Gastroesophageal sphincter (tissue), 4 donors: ENCODE results near the gene PPP6R3. TPM values are rescaled to one million over a fixed set of nuclear protein-coding genes. Genes with fewer than 3 reads are reported as not detected.
A peak's percentile ranks its signal among the peaks of the same experiment; 100 is the strongest.

Source experiments
- ATAC-seq: fragments of 150-250 bp; one replicate; pipeline ENCODE4 v1.9.1; 2016; ENCODE audit warnings: mild to moderate bottlenecking, moderate library complexity
- H3K27ac ChIP-seq, 4 donors: fragments of 200-600 bp; sonication (generic) in 3 of 4; 1 replicate in 3 of 4; 2 replicates in 1 of 4; pipeline ENCODE4 v1.5.1; 2016 to 2019
- H3K27me3 ChIP-seq: fragments of 200-600 bp; sonication (generic); one replicate; pipeline ENCODE4 v1.5.1; 2019
- H3K36me3 ChIP-seq, 2 donors: fragments of 200-600 bp; sonication (generic); one replicate each; pipeline ENCODE4 v1.5.1; 2019; ENCODE audit warnings: control low read depth in 1 of 2
- H3K4me1 ChIP-seq, 3 donors: fragments of 200-600 bp; sonication (generic); 1 replicate in 2 of 3; 2 replicates in 1 of 3; pipeline ENCODE4 v1.5.1; 2016 to 2019; ENCODE audit warnings: control low read depth in 2 of 3
- H3K4me3 ChIP-seq, 2 donors: fragments of 200-600 bp; sonication (generic); one replicate each; pipeline ENCODE4 v1.5.1; 2019; ENCODE audit warnings: mild to moderate bottlenecking in 1 of 2, moderate library complexity in 1 of 2
- H3K9me3 ChIP-seq, 3 donors: fragments of 200-600 bp; sonication (generic); one replicate each; pipeline ENCODE4 v1.5.1; 2017 to 2019; ENCODE audit warnings: control low read depth in 2 of 3
- CTCF ChIP-seq, 4 experiments: fragments of 200-600 bp in 2 of 4; fragments of 450-650 bp in 2 of 4; sonication (generic) in 1 of 4; IDR thresholded peaks; one replicate each; pipeline ENCODE4 v1.5.1; 2017 to 2019; ENCODE audit warnings: antibody characterized with exemption in 4 of 4, mild to moderate bottlenecking in 2 of 4, moderate library complexity in 2 of 4
- EP300 ChIP-seq: sonication (generic); formaldehyde crosslinking; IDR thresholded peaks from one replicate; pipeline ENCODE4 v1.6.1; 2017; ENCODE audit warnings: antibody characterized with exemption, mild to moderate bottlenecking
- POLR2A ChIP-seq, 2 donors: fragments of 450-650 bp; IDR thresholded peaks; one replicate each; pipeline ENCODE4 v1.6.1; 2017; ENCODE audit warnings: antibody characterized with exemption in 2 of 2, mild to moderate bottlenecking in 2 of 2, moderate library complexity in 1 of 2
- POLR2AphosphoS5 ChIP-seq: sonication (generic); formaldehyde crosslinking; IDR thresholded peaks from one replicate; pipeline ENCODE4 v1.6.1; 2017; ENCODE audit warnings: antibody characterized with exemption
- WGBS, 2 donors: methylation state at CpG; one replicate each; pipeline ENCODE4 v1.1.5; 2018; ENCODE audit warnings: low coverage in 1 of 2; 5-methylcytosine and 5-hydroxymethylcytosine counted together
- total RNA-seq, 4 donors: library from RNA; depleted of rRNA; stranded (reverse); fragments of >200 nt; gene quantifications; one replicate each; pipeline ENCODE4 v1.1.0, GENCODE V29; 2016

PPP6R3 gene
- total RNA-seq, 4 donors from 2014 or later: 128 to 164 (median 144) TPM

GRCh38 chr11:68463714-68464113 is 3.2 kb downstream of the PPP6R3 start:
- Histone ChIP-seq H3K4me1 (peaks cover 3 to 80% (median 32%) of the 10 kb centered on the region in 3 donors), H3K27me3 (no peaks in the 10 kb centered on the region), H3K36me3 (no peaks in the 10 kb centered on the region), H3K27ac (peak overlapping the region in 2 of 4 donors; percentile 35 to 44), H3K9me3 (no peaks in the 10 kb centered on the region), H3K4me3 (peak overlapping the region in 1 of 2 donors; percentile 9)
- WGBS, 2 donors: 45% methylated on average over 1 of the region's 1 CpG; no CpG with 5 or more reads in 1 of the 2 donors
- no peak for ATAC-seq
- TF ChIP-seq EP300 (no peak), CTCF (IDR thresholded peaks at IDR 0.05) (no peak), POLR2AphosphoS5 (no peak)

- no peak overlapping the region for H3K27ac ChIP-seq
- TF ChIP-seq POLR2A (IDR thresholded peaks at IDR 0.05) (no peak), POLR2AphosphoS5 (no peak), EP300 (no peak), CTCF (IDR thresholded peaks at IDR 0.05) (no peak)
- H3K36me3 ChIP-seq: peaks cover 0 to 8% of the 10 kb centered on the region in 2 donors
- no peak overlapping the region for H3K4me3 ChIP-seq
- H3K4me1 ChIP-seq: peaks cover 12 to 100% (median 54%) of the 10 kb centered on the region in 3 donors
- H3K9me3 ChIP-seq: no peaks in the 10 kb centered on the region
- 42 to 74% methylated on average over 6 to 8 of the region's 8 CpGs for WGBS, 2 donors
- no peak for ATAC-seq
- no peaks in the 10 kb centered on the region for H3K27me3 ChIP-seq
Observed at GRCh38 chr11:68467201-68467834, 6.8 kb downstream of the PPP6R3 start.

GRCh38 chr11:68468217-68468828 is 7.8 kb downstream of the PPP6R3 start:
- no peak for ATAC-seq
- Histone ChIP-seq H3K4me1 (peaks cover 12 to 100% (median 44%) of the 10 kb centered on the region in 3 donors), H3K9me3 (no peaks in the 10 kb centered on the region), H3K36me3 (peaks cover 0 to 8% of the 10 kb centered on the region in 2 donors), H3K4me3 (no peak overlapping the region), H3K27me3 (no peaks in the 10 kb centered on the region), H3K27ac (no peak overlapping the region)
- no peak for TF ChIP-seq CTCF (IDR thresholded peaks at IDR 0.05)
- TF ChIP-seq POLR2A (IDR thresholded peaks at IDR 0.05): no peak
- TF ChIP-seq POLR2AphosphoS5: no peak
- no peak for TF ChIP-seq EP300
- 45 to 54% methylated on average over 3 of the region's 3 CpGs for WGBS, 2 donors

GRCh38 chr11:68469122-68469521 is 8.6 kb downstream of the PPP6R3 start:
- no peak for TF ChIP-seq POLR2A (IDR thresholded peaks at IDR 0.05)
- no peak for TF ChIP-seq EP300
- TF ChIP-seq POLR2AphosphoS5: no peak
- TF ChIP-seq CTCF (IDR thresholded peaks at IDR 0.05): no peak
- Histone ChIP-seq H3K27me3 (no peaks in the 10 kb centered on the region), H3K36me3 (peaks cover 0 to 8% of the 10 kb centered on the region in 2 donors), H3K9me3 (no peaks in the 10 kb centered on the region), H3K4me1 (peaks cover 12 to 100% (median 41%) of the 10 kb centered on the region in 3 donors), H3K27ac (peak overlapping the region in 1 of 4 donors; percentile 12), H3K4me3 (no peak overlapping the region)
- peak; percentile 40 for ATAC-seq
- WGBS, 2 donors: 8% methylated on average over 2 of the region's 2 CpGs; no CpG with 5 or more reads in 1 of the 2 donors

GRCh38 chr11:68469642-68470041 is 9.1 kb downstream of the PPP6R3 start:
- 22 to 90% methylated on average over 1 of the region's 1 CpG for WGBS, 2 donors
- Histone ChIP-seq H3K27me3 (no peaks in the 10 kb centered on the region), H3K4me1 (peaks cover 12 to 100% (median 41%) of the 10 kb centered on the region in 3 donors), H3K9me3 (no peaks in the 10 kb centered on the region), H3K36me3 (peaks cover 0 to 8% of the 10 kb centered on the region in 2 donors), H3K4me3 (no peak overlapping the region), H3K27ac (peak overlapping the region in 1 of 4 donors; percentile 12)
- TF ChIP-seq EP300: no peak
- no peak for TF ChIP-seq POLR2A (IDR thresholded peaks at IDR 0.05)
- TF ChIP-seq CTCF (IDR thresholded peaks at IDR 0.05): no peak
- no peak for TF ChIP-seq POLR2AphosphoS5
- ATAC-seq: no peak
